ENCODE data around the gene OXCT2. TPM values are rescaled to one million over a fixed set of nuclear protein-coding genes. Genes with fewer than 3 reads are reported as not detected.
A peak's percentile ranks its signal among the peaks of the same experiment; 100 is the strongest.
"Not testable (repeated sequence)": the region's sequence is repeated elsewhere in the genome, so short reads cannot be mapped to it uniquely, and the experiment has no call there.

Gene OXCT2
- total and polyA plus RNA-seq, 2 donors from 2014 or later: 0.32 to 0.98 TPM

DNA sequence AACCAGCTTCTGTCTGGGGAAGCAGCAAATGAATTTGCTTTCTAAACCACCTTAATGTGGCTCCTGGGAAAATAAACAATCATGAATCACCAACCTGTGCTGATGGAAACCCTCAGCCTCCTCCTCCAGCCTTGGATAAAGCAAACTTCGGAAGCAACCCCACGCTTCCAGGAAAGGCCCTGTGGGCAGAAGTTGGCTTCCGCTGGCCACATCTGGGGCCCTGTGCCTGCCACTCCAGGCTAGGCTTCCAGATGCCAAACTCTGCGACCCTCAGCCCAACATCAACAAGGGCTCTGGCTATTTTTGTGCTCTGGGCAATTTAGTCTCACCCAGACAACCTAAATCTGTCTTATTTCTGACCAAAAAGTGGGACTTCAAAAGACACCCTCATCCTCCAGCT is 6.2 kb upstream of the OXCT2 start:
- H3K9me3 ChIP-seq (ENCODE audit: control insufficient read depth in 2 of 3, insufficient read depth in 1 of 3, low read length in 3 of 3): no peaks in the 10 kb centered on the region
- H3K9ac ChIP-seq (ENCODE audit: low read length in 3 of 3): no peak overlapping the region
- H3K27ac ChIP-seq (ENCODE audit: low read depth in 2 of 2, low read length in 2 of 2): no peak overlapping the region
- no peaks in the 10 kb centered on the region for H3K4me1 ChIP-seq (ENCODE audit: control insufficient read depth in 2 of 3, insufficient read depth in 2 of 3, low read depth in 1 of 3, low read length in 3 of 3)
- FAIRE-seq (no peak), DNase-seq (peak in 2 of 5 donors; percentile 22 to 26)
- H3K4me3 ChIP-seq (ENCODE audit: low read length in 3 of 3): no peak overlapping the region
- intact Hi-C loops (cut with DNase I): no loop called here
- TF ChIP-seq, protein P1, sequence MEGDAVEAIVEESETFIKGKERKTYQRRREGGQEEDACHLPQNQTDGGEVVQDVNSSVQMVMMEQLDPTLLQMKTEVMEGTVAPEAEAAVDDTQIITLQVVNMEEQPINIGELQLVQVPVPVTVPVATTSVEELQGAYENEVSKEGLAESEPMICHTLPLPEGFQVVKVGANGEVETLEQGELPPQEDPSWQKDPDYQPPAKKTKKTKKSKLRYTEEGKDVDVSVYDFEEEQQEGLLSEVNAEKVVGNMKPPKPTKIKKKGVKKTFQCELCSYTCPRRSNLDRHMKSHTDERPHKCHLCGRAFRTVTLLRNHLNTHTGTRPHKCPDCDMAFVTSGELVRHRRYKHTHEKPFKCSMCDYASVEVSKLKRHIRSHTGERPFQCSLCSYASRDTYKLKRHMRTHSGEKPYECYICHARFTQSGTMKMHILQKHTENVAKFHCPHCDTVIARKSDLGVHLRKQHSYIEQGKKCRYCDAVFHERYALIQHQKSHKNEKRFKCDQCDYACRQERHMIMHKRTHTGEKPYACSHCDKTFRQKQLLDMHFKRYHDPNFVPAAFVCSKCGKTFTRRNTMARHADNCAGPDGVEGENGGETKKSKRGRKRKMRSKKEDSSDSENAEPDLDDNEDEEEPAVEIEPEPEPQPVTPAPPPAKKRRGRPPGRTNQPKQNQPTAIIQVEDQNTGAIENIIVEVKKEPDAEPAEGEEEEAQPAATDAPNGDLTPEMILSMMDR (IDR thresholded peaks at IDR 0.05; ENCODE audit: borderline replicate concordance, extremely low read depth, insufficient read depth): no peak
- H3K36me3 ChIP-seq (ENCODE audit: control insufficient read depth in 2 of 3, insufficient read depth in 3 of 3, low read length in 3 of 3): no peaks in the 10 kb centered on the region
- no peaks in the 10 kb centered on the region for H3K27me3 ChIP-seq (ENCODE audit: control insufficient read depth, insufficient read depth, low read length)

DNA sequence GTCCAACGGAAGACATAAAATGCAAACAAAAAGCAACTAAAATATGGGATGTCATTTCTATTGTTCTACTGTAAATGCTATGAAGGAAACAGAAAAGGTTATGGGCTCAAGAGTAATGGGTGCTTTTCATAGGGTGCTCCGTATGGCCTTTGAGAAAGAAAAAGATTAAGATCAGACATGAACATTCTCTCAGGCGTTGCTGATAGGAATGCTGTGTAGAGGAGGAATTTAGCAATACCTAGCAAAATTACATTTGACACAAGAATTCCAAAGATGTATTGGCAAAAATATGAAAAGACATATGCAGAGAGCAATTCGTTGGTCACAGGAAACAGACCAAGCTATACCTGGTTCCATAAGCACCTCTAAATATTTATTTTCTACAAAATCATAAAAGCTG is 5.7 kb upstream of the OXCT2 start:
- Histone ChIP-seq H3K9me3 (ENCODE audit: control insufficient read depth in 2 of 3, insufficient read depth in 1 of 3, low read length in 3 of 3) (no peaks in the 10 kb centered on the region), H3K36me3 (ENCODE audit: control insufficient read depth in 2 of 3, insufficient read depth in 3 of 3, low read length in 3 of 3) (no peaks in the 10 kb centered on the region), H3K4me1 (ENCODE audit: control insufficient read depth in 2 of 3, insufficient read depth in 2 of 3, low read depth in 1 of 3, low read length in 3 of 3) (no peaks in the 10 kb centered on the region), H3K9ac (ENCODE audit: low read length in 3 of 3) (no peak overlapping the region), H3K27ac (ENCODE audit: low read depth in 2 of 2, low read length in 2 of 2) (no peak overlapping the region), H3K4me3 (ENCODE audit: low read length in 3 of 3) (no peak overlapping the region), H3K27me3 (ENCODE audit: control insufficient read depth, insufficient read depth, low read length) (no peaks in the 10 kb centered on the region)
- TF ChIP-seq, protein P1 (IDR thresholded peaks at IDR 0.05; ENCODE audit: borderline replicate concordance, extremely low read depth, insufficient read depth): no peak
- DNase-seq: no peak
- no peak for FAIRE-seq
- intact Hi-C loops (cut with DNase I): no loop called here

DNA sequence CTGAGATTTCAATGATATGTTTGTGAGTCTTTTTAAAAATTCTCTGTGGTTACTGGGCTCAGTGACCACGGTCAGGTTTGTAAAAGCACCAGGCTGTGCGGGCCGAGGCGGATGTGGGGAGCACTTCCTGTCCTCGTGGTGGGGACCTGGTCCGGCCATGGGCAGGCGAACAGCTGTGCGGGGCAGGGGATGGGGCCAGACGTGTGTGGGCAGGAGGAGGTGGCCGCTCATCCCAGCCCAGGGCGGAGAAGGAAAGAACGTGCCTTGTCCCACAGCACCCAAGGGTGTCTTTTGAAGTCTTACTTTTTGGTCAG is 5.2 kb upstream of the OXCT2 start:
- Histone ChIP-seq H3K27ac (ENCODE audit: low read depth in 2 of 2, low read length in 2 of 2) (no peak overlapping the region), H3K27me3 (ENCODE audit: control insufficient read depth, insufficient read depth, low read length) (no peaks in the 10 kb centered on the region), H3K9ac (ENCODE audit: low read length in 3 of 3) (no peak overlapping the region), H3K4me3 (ENCODE audit: low read length in 3 of 3) (no peak overlapping the region), H3K36me3 (ENCODE audit: control insufficient read depth in 2 of 3, insufficient read depth in 3 of 3, low read length in 3 of 3) (no peaks in the 10 kb centered on the region), H3K4me1 (ENCODE audit: control insufficient read depth in 2 of 3, insufficient read depth in 2 of 3, low read depth in 1 of 3, low read length in 3 of 3) (no peaks in the 10 kb centered on the region), H3K9me3 (ENCODE audit: control insufficient read depth in 2 of 3, insufficient read depth in 1 of 3, low read length in 3 of 3) (no peaks in the 10 kb centered on the region)
- TF ChIP-seq, protein P1 (IDR thresholded peaks at IDR 0.05; ENCODE audit: borderline replicate concordance, extremely low read depth, insufficient read depth): no peak
- DNase-seq (peak in 1 of 5 donors; percentile 81), FAIRE-seq (no peak)
- intact Hi-C loops (cut with DNase I): no loop called here

DNA sequence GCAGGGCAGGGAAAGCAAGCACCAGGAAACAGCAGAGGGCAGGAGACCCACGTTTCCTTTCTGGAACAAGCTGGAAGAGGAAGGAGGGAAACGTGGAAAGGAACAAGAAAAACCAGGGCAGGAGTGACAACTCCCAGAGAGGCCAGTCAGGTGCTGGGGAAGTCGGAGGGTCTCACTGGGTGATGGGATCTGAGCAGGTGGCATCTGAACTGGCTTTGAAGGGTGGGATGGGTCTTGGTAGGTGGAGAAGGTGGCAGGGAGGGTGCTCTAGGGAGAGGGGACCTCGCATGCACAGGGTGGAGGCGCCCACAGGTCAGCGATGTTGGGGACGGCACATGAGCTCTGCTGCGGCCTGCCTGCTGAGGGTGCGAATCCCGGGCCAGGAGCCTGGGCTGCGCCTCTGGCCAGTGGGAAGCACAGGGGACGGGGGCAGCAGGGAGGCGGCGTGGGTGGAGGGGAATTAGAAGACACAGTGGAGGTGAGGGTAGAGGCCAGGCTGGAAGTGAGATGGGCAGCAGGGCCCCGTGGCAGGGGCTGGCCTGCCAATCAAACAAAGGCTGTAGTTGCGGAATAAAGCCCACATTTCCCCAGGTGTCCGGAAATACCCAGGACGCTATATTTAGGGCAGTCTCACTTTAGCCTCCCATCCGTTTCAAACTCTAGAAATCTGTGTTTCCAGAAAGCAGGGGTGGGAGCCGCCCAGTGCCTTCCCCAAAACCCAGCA is 4.7 kb upstream of the OXCT2 start:
- peak in 1 of 5 donors; percentile 69 for DNase-seq

DNA sequence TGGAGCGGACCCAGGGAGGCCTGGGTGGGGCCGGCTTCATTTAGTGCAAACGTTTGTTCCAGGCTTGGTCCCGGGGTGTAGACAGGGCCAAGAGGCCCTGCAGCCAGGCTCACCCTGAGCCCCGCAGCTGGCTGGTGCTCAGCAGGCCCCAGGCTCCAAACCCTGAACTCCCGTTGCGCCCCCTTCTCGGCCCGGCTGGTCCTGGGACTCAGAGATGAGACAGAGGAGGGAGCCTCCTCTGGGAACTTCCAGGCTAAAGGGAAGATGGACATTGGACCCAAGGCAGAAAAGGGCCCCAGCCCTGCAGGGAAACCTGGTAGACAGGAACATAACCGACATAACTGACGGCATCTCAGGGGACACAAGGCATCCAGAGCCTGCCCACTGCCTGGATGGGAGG is 4.0 kb upstream of the OXCT2 start:
- H3K4me1 ChIP-seq (ENCODE audit: control insufficient read depth in 2 of 3, insufficient read depth in 2 of 3, low read depth in 1 of 3, low read length in 3 of 3); intact Hi-C loops (cut with DNase I); H3K9me3 ChIP-seq (ENCODE audit: control insufficient read depth in 2 of 3, insufficient read depth in 1 of 3, low read length in 3 of 3); FAIRE-seq; H3K36me3 ChIP-seq (ENCODE audit: control insufficient read depth in 2 of 3, insufficient read depth in 3 of 3, low read length in 3 of 3); H3K27ac ChIP-seq (ENCODE audit: low read depth in 2 of 2, low read length in 2 of 2); H3K27me3 ChIP-seq (ENCODE audit: control insufficient read depth, insufficient read depth, low read length); H3K9ac ChIP-seq (ENCODE audit: low read length in 3 of 3); H3K4me3 ChIP-seq (ENCODE audit: low read length in 3 of 3): not testable (repeated sequence)
- peak in 2 of 5 donors; percentile 31 to 67 for DNase-seq

More for the DNA sequence above, 4.7 kb upstream of the OXCT2 start:
- H3K9ac ChIP-seq (ENCODE audit: low read length in 3 of 3); H3K27ac ChIP-seq (ENCODE audit: low read depth in 2 of 2, low read length in 2 of 2); H3K36me3 ChIP-seq (ENCODE audit: control insufficient read depth in 2 of 3, insufficient read depth in 3 of 3, low read length in 3 of 3); FAIRE-seq; H3K27me3 ChIP-seq (ENCODE audit: control insufficient read depth, insufficient read depth, low read length); intact Hi-C loops (cut with DNase I); H3K9me3 ChIP-seq (ENCODE audit: control insufficient read depth in 2 of 3, insufficient read depth in 1 of 3, low read length in 3 of 3); H3K4me3 ChIP-seq (ENCODE audit: low read length in 3 of 3); H3K4me1 ChIP-seq (ENCODE audit: control insufficient read depth in 2 of 3, insufficient read depth in 2 of 3, low read depth in 1 of 3, low read length in 3 of 3): not testable (repeated sequence)

DNA sequence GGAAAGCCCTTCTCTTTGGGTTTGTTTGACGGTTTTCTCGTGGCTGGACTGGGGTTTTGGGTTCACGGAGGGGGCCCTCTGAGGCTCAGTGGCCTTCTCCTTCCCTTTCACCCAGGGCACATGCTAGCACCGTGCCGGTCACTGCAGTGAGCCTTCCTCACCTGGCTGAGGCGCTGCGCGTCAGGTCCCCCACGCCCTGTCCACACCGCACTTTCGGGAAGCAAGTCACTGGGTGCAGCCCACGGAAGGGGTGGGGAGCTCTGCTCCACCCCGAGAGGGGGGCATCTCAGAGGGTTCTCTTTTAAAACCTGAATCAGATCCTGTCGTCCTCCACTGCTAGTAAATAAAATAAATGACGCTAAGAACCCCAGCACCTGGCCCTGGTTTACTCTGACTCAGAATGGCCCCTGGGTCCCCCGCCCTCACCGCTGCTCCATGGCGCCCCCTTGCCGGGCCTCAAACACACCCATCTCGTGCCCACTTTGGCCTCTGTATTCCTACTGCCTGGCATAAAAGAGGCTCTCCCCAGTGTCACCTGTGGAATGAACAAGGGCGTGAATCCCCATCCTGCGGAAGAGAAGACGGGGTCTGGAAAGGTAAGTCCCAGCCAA is 2.3 kb upstream of the OXCT2 start:
- H3K4me3 ChIP-seq (ENCODE audit: low read length in 3 of 3); H3K27ac ChIP-seq (ENCODE audit: low read depth in 2 of 2, low read length in 2 of 2); H3K9me3 ChIP-seq (ENCODE audit: control insufficient read depth in 2 of 3, insufficient read depth in 1 of 3, low read length in 3 of 3); FAIRE-seq; H3K4me1 ChIP-seq (ENCODE audit: control insufficient read depth in 2 of 3, insufficient read depth in 2 of 3, low read depth in 1 of 3, low read length in 3 of 3); H3K36me3 ChIP-seq (ENCODE audit: control insufficient read depth in 2 of 3, insufficient read depth in 3 of 3, low read length in 3 of 3); H3K9ac ChIP-seq (ENCODE audit: low read length in 3 of 3); H3K27me3 ChIP-seq (ENCODE audit: control insufficient read depth, insufficient read depth, low read length); intact Hi-C loops (cut with DNase I); DNase-seq: not testable (repeated sequence)
